Measurements from ENCODE around the gene ZNF407.
"Not testable (repeated sequence)": the region's sequence is repeated elsewhere in the genome, so short reads cannot be mapped to it uniquely, and the experiment has no call there.

The ZNF407 gene

DNA sequence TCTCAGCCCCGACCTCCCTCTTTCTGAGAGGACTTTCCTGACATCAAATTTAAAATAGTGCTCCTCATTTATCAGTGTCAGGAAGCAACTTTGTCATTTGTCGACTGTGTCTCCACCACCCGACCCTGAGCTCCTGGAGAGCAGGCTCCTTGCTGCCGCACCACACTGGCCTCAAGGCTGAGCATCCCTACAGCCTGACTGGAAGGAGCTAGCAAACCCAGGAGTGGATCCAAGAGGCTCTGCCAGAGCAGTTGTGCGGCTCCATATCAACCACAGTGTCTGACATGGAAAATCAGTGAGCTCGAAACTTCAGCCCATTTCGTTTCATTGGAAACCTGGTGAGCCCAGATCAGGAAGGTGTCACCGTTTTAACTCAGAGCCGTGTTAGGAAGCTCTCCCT lies 486.1 kb downstream of the ZNF407 start:
- no peak for DNase-seq

DNA sequence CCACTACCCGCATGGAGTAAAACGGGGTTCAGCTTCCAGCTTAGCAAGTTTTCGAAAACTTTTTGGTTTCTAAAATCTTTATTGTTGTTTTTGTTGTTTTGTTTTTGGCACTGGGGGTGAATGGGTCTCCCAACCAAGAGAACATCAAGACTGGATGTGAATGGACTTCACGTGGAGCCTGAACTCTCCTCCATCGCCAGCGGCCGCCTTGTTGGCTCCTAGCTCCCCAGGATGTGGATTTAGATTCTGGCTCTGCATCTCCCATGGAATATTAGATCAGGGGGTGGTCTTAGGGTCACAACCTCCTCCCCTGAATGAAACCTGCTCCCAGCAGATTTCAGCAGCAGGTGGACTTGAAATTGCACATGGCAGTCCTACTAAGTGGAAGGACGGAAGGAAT lies 488.0 kb downstream of the ZNF407 start:
- not testable (repeated sequence) for DNase-seq

DNA sequence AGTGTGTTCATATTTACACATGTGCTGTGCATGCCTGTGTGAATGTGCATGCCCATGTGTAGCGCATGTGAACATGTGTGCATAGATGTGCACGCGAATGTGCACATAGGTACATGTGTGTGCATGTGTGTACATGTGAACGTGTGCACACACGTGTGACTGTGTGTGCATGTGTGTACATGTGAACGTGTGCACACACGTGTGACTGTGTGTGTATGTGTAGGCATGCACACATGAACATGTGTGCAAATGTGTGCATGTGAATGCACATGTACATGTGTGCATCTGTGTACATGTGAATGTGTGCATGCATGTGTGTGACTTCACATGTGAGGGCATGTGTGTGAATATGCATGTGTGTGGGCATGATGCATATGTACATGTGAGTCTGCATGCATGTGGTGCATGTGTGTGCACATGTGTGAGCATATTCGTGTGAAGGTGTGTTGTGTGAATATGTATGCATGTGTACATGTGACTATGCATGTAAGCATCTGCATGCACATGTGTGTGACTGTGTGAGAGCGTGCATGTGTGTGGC lies 488.9 kb downstream of the ZNF407 start:
- DNase-seq = no peak

DNA sequence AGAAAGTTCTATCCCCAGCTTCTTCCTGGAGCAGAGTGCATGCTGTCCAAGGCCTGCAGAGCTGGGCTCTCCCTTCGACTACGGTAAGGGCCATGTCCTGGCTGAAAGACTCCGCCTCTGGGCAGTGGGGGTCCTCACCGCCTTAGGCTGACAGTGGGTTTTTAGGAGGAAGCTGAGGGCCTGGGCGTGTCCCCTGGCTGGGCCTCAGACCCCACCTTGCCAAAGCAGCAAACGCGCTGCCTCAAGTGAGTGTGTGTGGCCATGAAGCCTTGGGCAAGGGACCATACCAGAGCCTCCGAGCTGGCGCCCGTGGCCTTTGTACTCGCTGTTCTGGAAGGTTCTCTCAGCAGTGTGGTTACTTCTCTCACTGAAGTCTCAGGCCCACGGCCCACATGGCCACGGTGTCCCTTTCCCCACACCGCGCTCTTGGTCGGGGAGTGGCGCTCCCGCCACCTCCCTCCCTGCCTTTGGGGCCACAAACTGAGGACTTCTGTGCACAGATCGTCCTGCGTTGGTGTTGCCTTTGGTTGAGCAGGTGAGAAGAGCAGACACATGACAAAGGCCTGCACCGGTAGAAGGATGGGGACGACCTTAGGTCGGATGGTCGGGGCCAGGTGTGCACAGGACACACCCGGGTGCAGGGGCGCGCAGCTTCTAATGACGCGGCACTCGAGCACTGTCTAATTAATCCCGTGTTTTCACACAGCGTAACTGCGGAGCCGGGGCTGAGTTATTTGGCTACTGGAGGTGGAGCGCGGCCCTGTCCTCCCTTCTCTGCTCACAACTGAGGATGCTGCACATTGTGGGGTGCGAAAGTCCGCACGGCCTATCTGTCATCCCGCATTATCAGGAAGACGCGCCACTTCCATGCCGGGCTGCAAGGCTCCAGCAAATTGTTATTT lies 489.7 kb downstream of the ZNF407 start:
- no peak for DNase-seq

DNA sequence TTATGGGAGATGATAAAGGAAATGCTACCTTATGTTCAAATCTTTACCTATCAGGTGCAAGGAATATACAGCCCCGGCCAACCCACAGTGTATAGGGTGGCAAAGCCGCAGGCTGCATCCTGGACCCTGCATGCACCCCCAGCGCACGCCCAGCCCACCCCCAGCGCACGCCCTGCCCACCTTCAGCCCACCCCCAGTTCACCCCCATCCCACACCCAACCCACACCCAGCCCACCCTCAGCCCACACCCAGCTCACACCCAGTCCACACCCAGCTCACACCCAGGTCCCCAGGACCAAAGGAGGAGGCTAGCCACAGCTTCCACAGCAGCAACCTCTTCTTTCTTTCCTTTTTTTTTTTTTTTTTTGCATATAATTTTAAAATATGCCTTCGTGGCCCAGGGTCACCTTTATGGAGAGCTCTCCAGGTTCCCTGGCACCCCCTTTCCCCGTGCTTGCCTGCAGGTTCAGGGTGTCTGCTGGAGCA lies 490.4 kb downstream of the ZNF407 start:
- no peak for DNase-seq

DNA sequence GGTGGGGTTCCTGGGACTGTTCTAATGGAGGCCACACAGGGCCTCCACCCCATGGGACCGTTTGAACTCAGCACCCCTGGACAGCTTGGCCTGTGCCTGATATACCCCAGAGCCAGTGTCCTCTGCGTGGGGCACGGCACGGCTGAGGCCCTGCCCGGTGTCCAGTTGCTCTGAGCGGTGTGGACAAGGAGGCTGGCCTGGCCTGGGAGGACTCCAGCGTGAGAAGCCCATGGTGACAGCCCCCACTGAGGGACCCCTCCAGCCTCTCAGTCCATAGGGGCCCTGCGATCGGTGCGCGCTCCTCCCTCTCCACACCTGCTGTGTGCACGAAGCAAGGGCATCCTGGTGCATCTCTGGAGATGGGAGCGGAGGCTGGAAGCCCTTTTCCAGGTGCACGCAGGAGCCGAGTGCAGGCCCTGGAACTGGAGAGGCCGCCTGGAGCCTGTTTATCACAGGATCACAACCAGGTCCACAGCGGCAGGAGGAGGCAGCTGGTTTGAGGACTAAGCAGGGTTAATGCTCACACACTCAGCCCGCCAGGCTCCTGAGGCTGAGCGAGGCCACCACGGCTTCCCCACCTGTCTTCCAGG lies 491.0 kb downstream of the ZNF407 start:
- DNase-seq = no peak

DNA sequence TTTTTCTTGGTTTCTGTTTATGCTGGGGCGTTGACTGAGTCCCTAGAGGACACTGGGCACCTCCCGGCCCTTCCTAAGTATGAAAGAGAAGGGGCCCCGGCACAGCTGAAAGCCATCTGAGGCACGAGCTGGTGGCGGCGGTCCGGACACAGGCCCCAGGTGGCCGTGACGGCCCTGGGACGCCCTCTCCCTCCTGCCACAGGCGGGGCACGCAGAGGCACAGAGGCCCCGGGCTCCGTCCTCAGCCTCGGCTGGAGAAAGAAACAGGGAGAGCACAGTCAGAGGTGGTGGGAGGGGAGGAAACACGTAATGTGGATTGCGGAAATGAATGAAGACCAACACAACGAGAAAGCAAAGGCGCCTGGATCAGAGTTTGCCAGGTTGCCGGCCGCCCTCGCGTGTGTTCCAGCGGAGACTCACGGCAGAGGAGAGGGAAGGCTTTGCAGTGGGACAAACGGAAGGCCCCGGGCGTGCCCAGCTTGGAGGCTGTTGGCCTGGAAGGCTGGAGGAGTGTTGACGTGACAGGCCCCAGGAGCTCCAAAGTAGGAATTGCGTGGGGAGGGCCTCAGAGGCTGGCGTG lies 492.2 kb downstream of the ZNF407 start:
- no peak for DNase-seq

DNA sequence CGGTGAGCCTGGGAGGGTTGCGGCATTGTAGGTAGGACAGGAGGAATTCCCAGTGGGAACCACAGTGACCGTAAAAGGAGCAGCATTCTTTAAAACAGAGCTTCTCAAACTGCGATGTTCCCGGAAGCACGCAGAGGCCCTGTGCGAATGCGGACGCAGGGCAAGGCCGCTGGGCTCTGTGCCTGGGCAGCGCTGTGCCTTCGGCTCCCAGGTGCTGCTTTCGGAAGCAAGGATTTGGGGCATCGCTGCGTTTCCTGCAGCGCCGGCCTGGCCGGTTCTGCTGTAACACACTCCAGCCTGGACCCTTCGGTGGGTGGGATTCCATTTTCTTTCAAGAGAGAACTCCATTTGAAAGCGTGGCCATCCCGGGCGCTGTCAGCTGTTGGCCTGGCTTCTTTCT lies 492.7 kb downstream of the ZNF407 start:
- DNase-seq = no peak

DNA sequence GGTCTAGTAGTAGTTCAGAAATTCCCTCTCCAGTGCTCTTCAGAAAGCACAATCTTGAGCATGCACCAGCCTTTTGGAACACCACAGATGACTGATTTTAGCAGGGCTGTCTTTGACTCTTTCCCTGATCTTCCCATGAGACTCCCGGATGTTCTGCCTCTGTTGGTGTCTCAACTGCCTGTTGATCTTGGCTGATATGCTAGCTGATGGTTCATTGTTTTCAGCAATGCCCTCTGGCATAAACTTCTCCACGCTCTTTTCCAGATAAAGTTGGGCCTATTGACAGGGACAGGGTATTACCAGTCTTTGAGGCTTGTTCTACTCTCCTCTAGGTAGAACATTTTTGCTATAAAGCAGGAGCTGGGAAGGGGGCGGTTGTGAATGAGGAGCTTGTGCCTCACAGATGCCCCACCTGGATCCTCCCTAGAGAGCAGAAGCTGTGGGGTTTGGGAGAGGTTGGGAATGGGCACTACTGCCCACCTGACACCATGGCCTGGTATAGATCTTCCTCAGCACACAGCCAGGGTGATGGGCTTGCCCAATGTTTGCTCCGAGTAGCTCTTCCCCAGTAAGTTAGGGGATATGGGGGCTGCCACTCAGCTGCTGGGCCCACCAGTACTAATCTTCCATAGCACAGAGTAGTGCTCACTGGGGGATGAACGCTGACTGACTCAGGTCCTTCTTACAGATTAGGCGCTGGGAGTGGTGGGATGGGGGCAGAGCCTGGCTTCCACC lies 500.0 kb downstream of the ZNF407 start:
- DNase-seq = no peak

DNA sequence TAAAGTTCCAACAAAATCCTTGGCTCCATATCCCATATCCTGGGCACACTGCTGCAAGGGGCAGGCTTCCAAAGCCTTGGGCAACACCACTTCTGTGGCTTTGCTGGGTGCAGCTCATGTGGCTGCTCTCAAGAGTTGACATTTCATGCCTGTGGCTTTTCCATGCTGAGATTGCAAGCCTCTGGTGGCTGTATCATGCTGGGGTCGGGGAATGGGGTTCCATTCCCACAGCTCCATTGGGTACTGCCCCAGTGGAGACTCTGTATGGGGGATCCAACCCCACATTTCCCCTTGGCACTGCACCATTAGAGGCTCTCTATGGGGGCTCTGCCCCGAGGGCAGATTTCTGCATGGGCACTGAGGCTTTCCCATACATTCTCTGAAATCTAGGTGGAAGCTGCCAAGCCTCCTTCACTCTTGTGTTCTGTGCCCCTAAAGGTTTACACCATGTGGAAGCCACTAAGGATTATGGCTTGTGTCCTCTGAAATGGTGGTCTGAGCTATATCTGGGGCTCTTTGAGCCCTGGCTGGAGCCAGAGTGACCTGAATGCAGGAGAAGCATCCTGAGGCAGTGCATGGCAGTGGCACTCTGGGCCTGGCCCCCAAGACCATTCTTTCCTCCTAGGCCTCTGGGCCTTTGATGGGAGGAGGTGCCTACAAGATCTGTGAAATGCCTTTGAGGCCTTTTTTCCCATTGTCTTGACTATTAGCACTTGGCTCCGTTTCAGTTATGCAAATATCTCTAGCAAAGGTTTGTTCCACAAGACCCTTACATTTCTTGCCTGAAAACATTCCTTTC lies 503.4 kb downstream of the ZNF407 start:
- no peak for DNase-seq

DNA sequence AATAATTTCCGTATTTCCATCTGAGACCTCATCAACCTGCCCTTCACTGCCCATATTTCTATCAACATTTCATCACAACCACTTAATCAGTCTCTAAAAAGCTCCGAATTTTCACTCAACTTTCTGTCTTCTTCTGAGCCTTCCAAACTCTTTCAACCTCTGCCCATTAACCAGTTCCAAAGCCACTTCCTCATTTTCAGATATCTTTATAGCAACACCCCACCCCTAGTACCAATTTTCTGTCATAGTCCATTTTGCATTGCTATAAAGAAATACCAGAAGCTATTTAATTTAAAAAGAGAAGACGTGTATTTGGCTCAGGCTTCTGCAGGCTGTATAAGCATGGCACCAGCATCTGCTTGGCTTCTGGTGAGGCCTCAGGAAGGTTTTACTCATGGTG lies 504.2 kb downstream of the ZNF407 start:
- DNase-seq = no peak

DNA sequence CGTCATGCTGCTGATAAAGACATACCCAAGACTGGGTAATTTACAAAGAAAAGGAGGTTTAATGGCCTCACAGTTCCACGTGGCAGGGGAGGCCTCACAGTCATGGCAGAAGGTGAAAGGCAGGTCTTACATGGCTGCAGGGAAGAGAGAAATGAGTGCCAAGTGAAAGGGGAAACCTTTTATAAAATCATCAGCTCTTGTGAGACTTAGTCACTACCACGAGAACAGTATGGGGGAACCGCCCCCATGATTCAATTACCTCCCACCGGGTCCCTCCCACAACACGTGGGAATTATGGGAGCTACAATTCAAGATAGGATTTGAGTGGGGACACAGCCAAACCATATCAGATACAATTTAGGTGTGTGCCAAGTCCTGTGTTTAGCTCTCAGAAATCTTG lies 506.4 kb downstream of the ZNF407 start:
- not testable (repeated sequence) for DNase-seq

DNA sequence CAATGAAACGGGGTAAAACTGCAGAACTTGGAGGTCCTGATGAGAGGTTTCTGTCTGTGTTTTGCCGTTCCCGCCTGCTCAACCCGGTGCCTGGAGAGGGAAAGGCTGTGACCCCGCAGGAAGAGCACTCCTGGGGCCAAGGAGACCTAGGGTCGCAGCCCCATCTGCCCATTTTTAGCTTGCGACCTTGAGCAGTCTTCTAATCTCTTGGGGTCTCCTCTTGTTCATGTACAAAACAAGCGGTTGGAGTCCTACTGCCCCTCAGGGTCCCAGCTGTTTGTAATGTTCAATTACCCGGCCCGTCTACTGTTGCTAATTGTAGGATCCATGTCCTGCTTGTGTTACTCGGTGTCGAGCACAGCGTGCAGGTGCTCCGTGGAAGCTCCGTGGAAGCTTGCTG lies 506.8 kb downstream of the ZNF407 start:
- DNase-seq = no peak

DNA sequence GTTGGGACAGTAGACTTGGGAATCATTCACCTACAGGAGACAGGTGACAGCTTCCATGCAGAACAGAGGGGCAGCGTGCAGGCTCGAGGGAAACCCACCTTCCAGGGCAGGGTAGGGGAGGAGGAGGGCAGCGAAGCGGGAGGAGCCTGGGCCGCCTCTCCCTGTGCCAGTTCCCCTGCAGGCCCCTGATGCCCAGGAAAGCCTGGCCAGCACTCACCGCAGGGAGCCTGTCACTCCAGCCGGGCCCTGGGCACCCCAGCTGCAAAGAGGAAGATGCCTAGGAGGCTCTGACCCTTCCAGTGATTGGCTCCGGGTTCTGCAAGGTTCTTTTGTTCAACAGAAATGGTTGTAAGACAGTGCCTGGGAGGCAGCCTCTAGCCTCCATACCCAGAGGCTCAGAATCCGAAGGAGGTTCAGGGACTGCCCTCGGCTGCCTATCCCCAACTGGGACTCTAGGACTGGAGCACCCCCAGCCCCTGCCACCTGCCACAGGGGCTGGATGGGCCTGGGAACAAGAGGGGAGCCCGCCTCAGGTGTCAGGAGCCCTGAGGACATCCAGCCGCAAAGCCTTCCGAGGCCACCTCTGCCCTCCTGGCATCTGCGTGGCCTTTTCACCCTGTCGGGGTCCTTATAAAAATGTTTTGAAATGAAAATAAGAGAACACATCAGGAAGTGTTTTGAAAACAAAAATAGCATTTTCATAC lies 508.0 kb downstream of the ZNF407 start:
- DNase-seq = no peak

DNA sequence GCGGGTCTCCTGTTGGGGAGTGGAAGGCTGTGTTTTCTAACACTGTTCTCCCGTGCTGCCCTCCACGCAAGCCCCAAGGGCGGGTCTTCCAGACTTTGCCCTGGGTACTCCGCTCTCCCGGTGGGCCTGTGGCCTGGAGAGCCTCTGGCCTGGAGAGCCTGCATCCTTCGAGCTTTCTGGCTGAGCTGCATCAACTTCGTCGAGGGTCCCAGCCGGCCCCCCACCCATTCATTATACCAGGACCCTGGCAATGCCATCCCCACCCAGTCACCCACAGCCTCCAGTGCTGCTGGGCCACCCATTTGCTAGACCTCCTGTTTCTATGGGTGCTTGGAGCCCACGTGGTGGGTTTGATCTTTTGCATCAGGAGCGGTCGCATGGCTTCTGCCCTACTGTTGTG lies 509.1 kb downstream of the ZNF407 start:
- DNase-seq = no peak

DNA sequence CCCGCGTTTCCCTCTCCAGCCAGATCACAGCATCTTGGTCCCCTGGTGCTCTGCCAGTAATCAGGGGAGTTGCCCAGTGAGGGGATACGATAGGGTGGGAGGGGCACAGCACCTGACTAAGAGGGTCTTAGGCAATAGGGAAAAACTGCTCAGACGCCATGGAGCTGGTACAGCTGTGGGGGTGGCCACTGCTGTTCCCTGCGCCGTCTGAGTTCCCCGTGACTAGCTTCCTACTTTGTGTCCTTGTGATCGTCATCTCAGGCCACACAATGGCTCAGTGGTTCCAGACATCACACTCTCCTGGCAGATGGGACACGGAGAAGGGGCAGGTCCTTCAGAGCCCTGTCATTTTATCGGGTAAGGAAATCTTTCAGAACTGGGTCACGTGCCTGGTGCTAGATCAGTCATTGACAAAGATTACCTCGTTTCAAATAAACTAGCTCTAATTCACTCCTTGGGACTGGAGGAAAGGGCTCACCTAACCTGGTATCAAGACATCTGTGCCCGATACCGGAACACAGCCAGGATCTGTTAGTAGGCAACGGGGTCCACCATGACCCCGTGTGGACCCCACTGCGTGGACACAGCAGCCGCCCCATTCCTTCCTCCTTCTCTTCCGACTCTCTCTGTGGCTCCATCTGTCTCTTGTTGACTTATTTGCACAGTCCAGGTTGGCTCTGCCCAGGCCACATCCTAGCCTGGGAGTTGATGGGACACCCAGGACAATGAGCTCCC lies 509.7 kb downstream of the ZNF407 start:
- no peak for DNase-seq

DNA sequence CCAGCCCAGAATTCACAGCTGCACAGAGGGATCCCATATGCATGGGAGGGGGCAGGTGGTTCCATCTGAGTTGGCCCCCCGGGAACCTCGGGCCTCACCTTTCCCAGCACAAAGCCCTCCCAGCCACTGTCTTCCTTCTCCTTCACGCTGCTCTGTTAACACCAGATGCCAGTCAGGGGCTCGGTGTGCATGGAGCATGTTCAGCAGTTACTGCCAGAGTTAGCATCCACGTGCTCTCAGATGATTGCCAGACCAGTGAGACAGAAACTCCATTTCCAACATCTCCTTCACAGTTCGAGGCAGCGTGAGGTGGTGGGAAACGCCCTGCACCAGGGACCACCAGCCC lies 510.2 kb downstream of the ZNF407 start:
- no peak for DNase-seq

DNA sequence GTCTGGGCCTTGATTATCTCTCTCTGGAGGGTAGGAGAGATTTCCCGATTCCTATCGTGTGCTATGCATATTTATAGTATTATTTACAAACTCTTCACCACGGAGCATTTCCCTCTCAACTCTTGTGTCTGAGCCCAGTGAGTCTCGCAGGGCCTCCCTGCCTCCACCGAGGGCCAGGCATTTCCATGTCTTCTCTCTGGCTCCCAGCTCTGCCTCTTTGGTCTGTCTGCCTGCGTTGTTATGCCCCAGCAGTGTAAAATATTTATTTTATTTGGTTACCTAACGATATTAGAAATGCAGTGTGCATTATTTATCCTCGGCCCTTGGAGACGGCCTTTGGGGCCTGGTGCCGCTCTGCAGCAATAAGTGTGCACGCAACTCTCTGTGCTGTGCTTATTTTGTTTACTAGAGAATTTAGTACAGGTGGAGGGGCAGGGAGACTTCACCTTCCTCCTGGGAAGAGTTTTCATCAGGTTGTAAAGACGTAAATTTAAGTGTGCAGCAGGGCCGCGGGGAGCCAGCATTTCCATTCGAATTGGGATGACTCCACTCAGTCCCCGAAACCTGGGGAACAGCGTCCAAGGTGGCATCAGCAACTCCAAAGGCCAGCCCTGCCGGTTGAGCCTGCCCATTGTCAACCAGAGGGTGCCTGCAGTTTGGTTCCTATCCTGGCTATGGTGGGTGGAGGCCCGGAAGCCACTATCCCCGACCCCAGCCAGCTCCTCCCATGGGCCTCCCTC lies 511.1 kb downstream of the ZNF407 start:
- no peak for DNase-seq

DNA sequence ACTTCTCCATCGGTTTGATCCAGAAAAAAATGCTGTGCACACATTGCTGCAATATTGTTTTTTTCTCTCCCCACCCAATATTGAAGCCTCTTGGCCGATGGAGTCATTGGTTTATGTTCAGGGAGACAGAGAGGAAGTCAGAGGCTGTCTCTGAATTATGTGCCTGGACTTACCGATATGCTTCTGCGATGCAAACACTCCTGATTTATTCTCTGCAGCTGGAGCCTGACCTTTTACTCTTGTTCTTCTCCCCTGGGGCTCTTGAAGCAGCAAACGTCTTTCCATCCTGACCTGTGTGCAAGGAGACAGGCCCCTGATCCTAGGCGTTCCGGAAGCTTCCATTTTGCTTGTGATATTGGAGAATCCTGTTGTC lies 511.6 kb downstream of the ZNF407 start:
- no peak for DNase-seq

DNA sequence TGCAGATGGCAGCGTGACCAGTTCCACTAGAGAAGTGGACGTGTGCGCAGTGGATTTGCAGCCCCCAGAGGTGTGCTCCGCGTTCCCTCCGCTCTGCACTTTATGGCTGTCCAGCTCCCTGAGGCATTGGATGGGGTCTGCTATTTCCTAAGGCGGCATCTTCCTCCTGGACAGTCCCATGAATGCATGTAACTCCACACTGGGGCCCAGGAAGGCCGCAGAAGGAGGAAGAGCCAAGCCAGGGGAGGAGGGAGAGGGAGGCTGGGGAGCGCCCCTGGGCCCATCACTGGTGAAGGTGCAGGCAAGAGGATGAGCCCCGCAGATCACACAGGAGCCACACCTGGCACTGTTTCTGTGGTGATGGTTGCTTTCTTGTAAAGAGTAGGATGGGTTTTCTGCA lies 512.1 kb downstream of the ZNF407 start:
- no peak for DNase-seq
